NCI-H1092 (cell line): Measurements from ENCODE around the gene METTL17.
"Not testable (repeated sequence)": the region's sequence is repeated elsewhere in the genome, so short reads cannot be mapped to it uniquely, and the experiment has no call there.

Source experiments
- DNase-seq: peaks from one replicate; lab custom pipeline; 2025; lab: John Stamatoyannopoulos, UW

METTL17 gene

GRCh38 chr14:20996521-20996920, 6.7 kb downstream of the METTL17 start:
- DNase-seq, result no peak

GRCh38 chr14:20997115-20997514, 7.3 kb downstream of the METTL17 start:
- no peak for DNase-seq

GRCh38 chr14:20997564-20997963, 7.8 kb downstream of the METTL17 start:
- no peak for DNase-seq

- no peak for DNase-seq
Observed at GRCh38 chr14:20998139-20998538, 8.4 kb downstream of the METTL17 start.

- DNase-seq, result no peak
Observed at GRCh38 chr14:20998674-20999366, 9.0 kb downstream of the METTL17 start, which contains the start of gene SLC39A2. Gene SLC39A2 (plus strand): TSS chr14:20999293. CDS start chr14:20999447, 154 bp downstream.

GRCh38 chr14:20999591-20999990, 9.8 kb downstream of the METTL17 start:
- DNase-seq, result no peak

GRCh38 chr14:21001218-21001617, 11.4 kb downstream of the METTL17 start:
- no peak for DNase-seq

GRCh38 chr14:21003788-21004346, 14.1 kb downstream of the METTL17 start:
- DNase-seq, result no peak

- DNase-seq, result not testable (repeated sequence)
Observed at GRCh38 chr14:21009721-21010120, 19.9 kb downstream of the METTL17 start.

- DNase-seq, result no peak
Observed at GRCh38 chr14:21011136-21011535, 21.4 kb downstream of the METTL17 start.

- DNase-seq, result peak; percentile 85
Observed at GRCh38 chr14:21014761-21015190, 25.0 kb downstream of the METTL17 start.

- no peak for DNase-seq
Observed at GRCh38 chr14:21015312-21015711, 25.5 kb downstream of the METTL17 start.

- no peak for DNase-seq
Observed at GRCh38 chr14:21016413-21017190, 26.8 kb downstream of the METTL17 start.

- DNase-seq, result no peak
Observed at GRCh38 chr14:21017528-21018245, 27.9 kb downstream of the METTL17 start.

- no peak for DNase-seq
Observed at GRCh38 chr14:21018286-21018685, 28.5 kb downstream of the METTL17 start.

GRCh38 chr14:21018781-21019180, 29.0 kb downstream of the METTL17 start:
- DNase-seq, result no peak

- no peak for DNase-seq
Observed at GRCh38 chr14:21019366-21019765, 29.6 kb downstream of the METTL17 start.

GRCh38 chr14:21020977-21021545, 31.3 kb downstream of the METTL17 start:
- DNase-seq, result no peak

- no peak for DNase-seq
Observed at GRCh38 chr14:21022686-21023085, 32.9 kb downstream of the METTL17 start.

GRCh38 chr14:21023174-21023573, 33.4 kb downstream of the METTL17 start:
- no peak for DNase-seq

GRCh38 chr14:21023817-21024584, 34.2 kb downstream of the METTL17 start:
- DNase-seq, result no peak
